Ishikawa (cell line): ENCODE results near the gene LRRC10.

Source experiments
- EP300 ChIP-seq: IDR thresholded peaks from 2 replicates; pipeline ENCODE4 v1.6.1; 2012; ENCODE audit warnings: borderline replicate concordance
- NFIC ChIP-seq: IDR thresholded peaks from 2 replicates; pipeline ENCODE4 v1.6.1; 2012
- YY1 ChIP-seq: IDR thresholded peaks from 2 replicates; pipeline ENCODE4 v1.6.1; 2012; ENCODE audit warnings: low read depth

- TF ChIP-seq NFIC (peak; percentile 81), YY1 (no peak), EP300 (no peak)
Measured at GRCh38 chr12:69589082-69589481, 21.6 kb downstream of the LRRC10 start.
